DOHH2 (cell line): ENCODE data around the gene COL5A2.

Experiments used
- H3F3A ChIP-seq: fragments of 200-600 bp; sonication (generic), shearing (Covaris generic); 2 replicates; pipeline ENCODE4 v1.6.0; 2016; ENCODE audit warnings: antibody characterized with exemption, mild to moderate bottlenecking; ENCODE audit not compliant: control insufficient read depth, insufficient read depth
- H3K27ac ChIP-seq: fragments of 200-600 bp; sonication (generic); 2 replicates; pipeline ENCODE4 v1.5.1; 2014; ENCODE audit warnings: low read depth, mild to moderate bottlenecking, low read length, moderate library complexity
- H3K27me3 ChIP-seq: fragments of 200-600 bp; sonication (generic); 2 replicates; pipeline ENCODE4 v1.6.1; 2014; ENCODE audit warnings: mild to moderate bottlenecking, low read length, mixed read lengths; ENCODE audit not compliant: control insufficient read depth
- H3K36me3 ChIP-seq: fragments of 200-600 bp; sonication (generic); 2 replicates; pipeline ENCODE4 v1.6.1; 2014; ENCODE audit warnings: mild to moderate bottlenecking, low read length, moderate library complexity, mixed read lengths; ENCODE audit not compliant: control insufficient read depth
- H3K4me1 ChIP-seq: fragments of 200-600 bp; sonication (generic); 2 replicates; pipeline ENCODE4 v1.6.1; 2014; ENCODE audit warnings: mild to moderate bottlenecking, low read length, mixed read lengths; ENCODE audit not compliant: control insufficient read depth
- H3K4me2 ChIP-seq: fragments of 200-600 bp; sonication (generic); 2 replicates; pipeline ENCODE4 v1.6.0; 2014; ENCODE audit warnings: mild to moderate bottlenecking, low read length, moderate library complexity
- H3K4me3 ChIP-seq: fragments of 200-600 bp; sonication (generic); 2 replicates; pipeline ENCODE4 v1.5.1; 2014; ENCODE audit warnings: mild to moderate bottlenecking, low read length, mixed read lengths
- H3K79me2 ChIP-seq: fragments of 200-600 bp; sonication (generic); 2 replicates; pipeline ENCODE4 v1.6.1; 2014; ENCODE audit warnings: mild to moderate bottlenecking, low read length, mixed read lengths; ENCODE audit not compliant: control insufficient read depth
- H3K9me2 ChIP-seq: fragments of 200-600 bp; sonication (generic); replicated peaks from 2 replicates; pipeline ENCODE4 v1.6.1; 2014; ENCODE audit warnings: mild to moderate bottlenecking, low read length, mixed read lengths; ENCODE audit not compliant: control insufficient read depth
- H3K9me3 ChIP-seq: fragments of 200-600 bp; sonication (generic); 2 replicates; pipeline ENCODE4 v1.6.1; 2014; ENCODE audit warnings: antibody characterized with exemption, low read length, mixed read lengths; ENCODE audit not compliant: control insufficient read depth, insufficient read depth
- H4K20me1 ChIP-seq: fragments of 200-600 bp; sonication (generic); 2 replicates; pipeline ENCODE4 v1.6.0; 2014; ENCODE audit warnings: low read depth, mild to moderate bottlenecking, antibody characterized with exemption, low read length, moderate library complexity; ENCODE audit not compliant: control insufficient read depth, insufficient read depth
- EZH2phosphoT487 ChIP-seq: fragments of 200-600 bp; sonication (generic); IDR thresholded peaks from 2 replicates; pipeline ENCODE4 v1.6.1; 2017; ENCODE audit warnings: borderline replicate concordance, mild to moderate bottlenecking, antibody characterized with exemption, low read length, moderate library complexity, mixed read lengths
- TF ChIP-seq, protein P1 (sequence below): fragments of 200-600 bp; sonication (generic); IDR thresholded peaks from one replicate; pipeline ENCODE4 v1.5.1; 2014; ENCODE audit warnings: antibody characterized with exemption, mild to moderate bottlenecking, low read depth, low read length; ENCODE audit not compliant: poor library complexity, severe bottlenecking

COL5A2 gene

DNA sequence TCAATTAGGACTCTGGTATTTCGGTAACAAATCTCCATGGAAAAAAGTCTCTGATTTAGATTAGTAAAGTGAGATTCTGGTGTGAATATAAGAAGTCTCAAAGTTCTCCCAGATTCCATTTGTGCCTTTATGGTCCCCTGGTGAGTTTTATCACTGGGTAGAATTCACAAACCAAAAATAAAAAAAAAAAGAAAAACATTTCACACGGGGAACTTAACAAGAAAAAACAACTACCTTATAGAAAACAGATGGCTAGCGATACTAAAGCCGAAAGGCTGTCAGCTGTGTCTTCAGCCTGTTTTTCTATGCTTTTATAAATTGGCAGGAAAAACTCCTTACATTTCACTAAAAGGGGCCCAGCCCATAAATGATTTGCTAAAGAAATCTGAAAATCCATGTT, 50.6 kb downstream of the COL5A2 start:
- Histone ChIP-seq H3K9me2 (no peaks in the 10 kb centered on the region), H3K36me3 (no peaks in the 10 kb centered on the region), H3K9me3 (no peaks in the 10 kb centered on the region), H3K79me2 (no peaks in the 10 kb centered on the region), H3K4me3 (no peak overlapping the region), H3K27ac (no peak overlapping the region), H3F3A (no peaks in the 10 kb centered on the region), H4K20me1 (no peaks in the 10 kb centered on the region), H3K27me3 (0 out of 2 replicates have a peak, but pooled peaks cover 3% of the 10 kb centered on the region), H3K4me2 (no peak overlapping the region), H3K4me1 (no peaks in the 10 kb centered on the region)
- no peak for TF ChIP-seq EZH2phosphoT487
- TF ChIP-seq, protein P1, sequence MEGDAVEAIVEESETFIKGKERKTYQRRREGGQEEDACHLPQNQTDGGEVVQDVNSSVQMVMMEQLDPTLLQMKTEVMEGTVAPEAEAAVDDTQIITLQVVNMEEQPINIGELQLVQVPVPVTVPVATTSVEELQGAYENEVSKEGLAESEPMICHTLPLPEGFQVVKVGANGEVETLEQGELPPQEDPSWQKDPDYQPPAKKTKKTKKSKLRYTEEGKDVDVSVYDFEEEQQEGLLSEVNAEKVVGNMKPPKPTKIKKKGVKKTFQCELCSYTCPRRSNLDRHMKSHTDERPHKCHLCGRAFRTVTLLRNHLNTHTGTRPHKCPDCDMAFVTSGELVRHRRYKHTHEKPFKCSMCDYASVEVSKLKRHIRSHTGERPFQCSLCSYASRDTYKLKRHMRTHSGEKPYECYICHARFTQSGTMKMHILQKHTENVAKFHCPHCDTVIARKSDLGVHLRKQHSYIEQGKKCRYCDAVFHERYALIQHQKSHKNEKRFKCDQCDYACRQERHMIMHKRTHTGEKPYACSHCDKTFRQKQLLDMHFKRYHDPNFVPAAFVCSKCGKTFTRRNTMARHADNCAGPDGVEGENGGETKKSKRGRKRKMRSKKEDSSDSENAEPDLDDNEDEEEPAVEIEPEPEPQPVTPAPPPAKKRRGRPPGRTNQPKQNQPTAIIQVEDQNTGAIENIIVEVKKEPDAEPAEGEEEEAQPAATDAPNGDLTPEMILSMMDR = no peak

DNA sequence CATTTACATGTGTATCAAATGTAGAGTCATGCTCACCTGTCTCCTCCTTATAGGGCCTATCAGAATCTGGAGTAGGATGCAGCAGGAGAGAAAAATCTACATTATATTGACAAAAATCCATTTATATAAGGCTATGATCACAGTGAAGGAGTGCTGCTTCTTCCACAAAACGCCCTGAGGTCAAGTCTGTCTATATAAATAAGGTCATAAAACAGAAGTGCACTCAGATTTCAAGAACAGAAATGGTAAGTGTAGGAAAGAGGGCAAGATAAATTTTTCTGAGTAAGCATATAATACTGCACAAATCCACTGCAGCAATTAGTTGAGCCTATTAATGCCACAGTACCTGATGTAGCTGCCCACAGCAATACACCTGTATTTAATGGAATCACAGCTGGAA, 51.8 kb downstream of the COL5A2 start:
- Histone ChIP-seq H3K79me2 (no peaks in the 10 kb centered on the region), H4K20me1 (no peaks in the 10 kb centered on the region), H3K4me2 (no peak overlapping the region), H3K9me3 (no peaks in the 10 kb centered on the region), H3K9me2 (no peaks in the 10 kb centered on the region), H3K4me3 (no peak overlapping the region), H3K27ac (no peak overlapping the region), H3K27me3 (0 out of 2 replicates have a peak, but pooled peaks cover 3% of the 10 kb centered on the region), H3F3A (no peaks in the 10 kb centered on the region), H3K4me1 (no peaks in the 10 kb centered on the region), H3K36me3 (no peaks in the 10 kb centered on the region)
- TF ChIP-seq, protein P1 = no peak
- no peak for TF ChIP-seq EZH2phosphoT487

DNA sequence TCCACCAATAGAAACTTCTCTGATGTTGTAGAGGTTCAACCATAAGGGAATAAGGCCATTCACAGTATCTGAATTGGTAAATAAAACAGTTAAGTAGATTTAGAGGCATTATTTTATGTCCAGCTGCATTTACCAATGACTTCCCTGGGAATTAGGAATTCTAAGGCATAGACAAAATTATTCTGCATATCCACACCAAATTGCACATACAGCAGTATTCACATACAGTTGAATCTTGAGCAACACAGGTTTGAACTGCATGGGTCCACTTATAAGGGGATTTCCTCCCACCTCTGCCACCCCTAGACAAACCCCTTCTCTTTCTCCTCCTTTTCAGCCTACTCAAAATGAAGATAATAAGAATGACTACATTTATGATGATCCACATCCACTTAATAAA, 54.4 kb downstream of the COL5A2 start:
- no peak overlapping the region for H3K27ac ChIP-seq

More for the DNA sequence above, 54.4 kb downstream of the COL5A2 start:
- H3F3A ChIP-seq = no peaks in the 10 kb centered on the region
- H4K20me1 ChIP-seq = no peaks in the 10 kb centered on the region
- H3K4me3 ChIP-seq = no peak overlapping the region
- H3K9me2 ChIP-seq = no peaks in the 10 kb centered on the region
- H3K9me3 ChIP-seq = no peaks in the 10 kb centered on the region
- no peak overlapping the region for H3K4me2 ChIP-seq
- 0 out of 2 replicates have a peak, but pooled peaks cover 3% of the 10 kb centered on the region for H3K27me3 ChIP-seq
- H3K4me1 ChIP-seq = no peaks in the 10 kb centered on the region
- H3K36me3 ChIP-seq = no peaks in the 10 kb centered on the region
- no peaks in the 10 kb centered on the region for H3K79me2 ChIP-seq
- TF ChIP-seq EZH2phosphoT487 = no peak
- TF ChIP-seq, protein P1 = no peak
